Stomach (tissue), 4 donors: ENCODE measurements around the gene NNMT.

Experiments
- EP300 ChIP-seq: sonication (generic); formaldehyde crosslinking; IDR thresholded peaks from one replicate; pipeline ENCODE4 v1.6.1; 2017; ENCODE audit warnings: antibody characterized with exemption
- POLR2A ChIP-seq, 4 donors: fragments of 450-650 bp; IDR thresholded peaks; one replicate each; pipeline ENCODE4 v1.6.1; 2016; ENCODE audit warnings: antibody characterized with exemption in 4 of 4, control low read depth in 2 of 4, mild to moderate bottlenecking in 1 of 4, moderate library complexity in 1 of 4
- TF ChIP-seq, protein P1 (sequence below), 7 experiments: fragments of 450-650 bp in 4 of 7; fragments of 200-600 bp in 3 of 7; sonication (generic) in 3 of 7; IDR thresholded peaks; one replicate each; pipeline ENCODE4 v1.5.1; 2016 to 2019; ENCODE audit warnings: antibody characterized with exemption in 7 of 7, control low read depth in 2 of 7, mild to moderate bottlenecking in 1 of 7

DNA sequence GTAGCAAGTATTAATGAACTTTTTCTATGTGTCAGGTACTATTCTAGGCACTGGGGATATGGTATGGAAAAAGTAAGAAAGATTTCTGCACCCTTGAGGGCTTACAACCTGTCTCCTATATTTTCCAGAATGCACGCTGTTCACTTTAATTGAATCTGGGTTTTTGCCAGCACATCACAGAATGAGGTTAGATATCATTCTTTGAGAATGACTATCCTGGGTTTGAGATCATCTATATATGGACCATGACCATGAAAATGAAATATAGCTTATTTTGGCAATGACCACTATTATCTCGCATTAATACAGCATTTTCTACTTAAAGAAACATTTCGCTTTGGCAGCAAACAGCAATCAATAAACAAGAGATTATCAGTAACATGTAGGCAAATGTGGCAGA, 57.2 kb downstream of the NNMT start:
- TF ChIP-seq, protein P1, sequence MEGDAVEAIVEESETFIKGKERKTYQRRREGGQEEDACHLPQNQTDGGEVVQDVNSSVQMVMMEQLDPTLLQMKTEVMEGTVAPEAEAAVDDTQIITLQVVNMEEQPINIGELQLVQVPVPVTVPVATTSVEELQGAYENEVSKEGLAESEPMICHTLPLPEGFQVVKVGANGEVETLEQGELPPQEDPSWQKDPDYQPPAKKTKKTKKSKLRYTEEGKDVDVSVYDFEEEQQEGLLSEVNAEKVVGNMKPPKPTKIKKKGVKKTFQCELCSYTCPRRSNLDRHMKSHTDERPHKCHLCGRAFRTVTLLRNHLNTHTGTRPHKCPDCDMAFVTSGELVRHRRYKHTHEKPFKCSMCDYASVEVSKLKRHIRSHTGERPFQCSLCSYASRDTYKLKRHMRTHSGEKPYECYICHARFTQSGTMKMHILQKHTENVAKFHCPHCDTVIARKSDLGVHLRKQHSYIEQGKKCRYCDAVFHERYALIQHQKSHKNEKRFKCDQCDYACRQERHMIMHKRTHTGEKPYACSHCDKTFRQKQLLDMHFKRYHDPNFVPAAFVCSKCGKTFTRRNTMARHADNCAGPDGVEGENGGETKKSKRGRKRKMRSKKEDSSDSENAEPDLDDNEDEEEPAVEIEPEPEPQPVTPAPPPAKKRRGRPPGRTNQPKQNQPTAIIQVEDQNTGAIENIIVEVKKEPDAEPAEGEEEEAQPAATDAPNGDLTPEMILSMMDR (IDR thresholded peaks at IDR 0.05): no peak
- TF ChIP-seq EP300 (no peak), POLR2A (IDR thresholded peaks at IDR 0.05) (no peak)
